Measurements from ENCODE around the gene OR5H14.

Gene OR5H14

GRCh38 chr3:98199020-98199419 lies 51.7 kb downstream of the OR5H14 start:
- DNase-seq (ENCODE audit: low read depth in 2 of 2) = no peak
